K562 (cell line): ENCODE data around the gene NPHP3. TPM values are rescaled to one million over a fixed set of nuclear protein-coding genes. Genes with fewer than 3 reads are reported as not detected.

ENCODE experiments used
- ATAC-seq: fragments of 200-7000 bp; cut with Tn5 transposase; 3 replicates; pipeline ENCODE4 v1.9.1; 2020; ENCODE audit warnings: moderate library complexity
- BruUV-seq: library from RNA; stranded (reverse); fragments of 400-500 nt; replicated peaks from 2 replicates; lab custom pipeline; 2021; lab: Mats Ljungman, UMichigan
- CTCF ChIA-PET: fragments of 300-600 bp; formaldehyde crosslinking; extraction: SDS; loops from one replicate; lab custom pipeline; 2021; ENCODE audit warnings: low intra/inter-chr PET ratio; lab: Yijun Ruan, JAX
- POLR2A ChIA-PET: fragments of 300-600, 350-650 bp; sonication (Branson Sonifier 250); formaldehyde crosslinking; extraction: SDS; loops from one replicate; lab custom pipeline; 2021; ENCODE audit warnings: antibody characterized with exemption, inconsistent platforms; lab: Yijun Ruan, JAX
- DNase-seq, 4 experiments: peaks; one replicate each; pipeline versions ENCODE4 v3.0.0 to v3.0.0-alpha.2; 2011 to 2018; ENCODE audit warnings: low spot score in 3 of 4, mixed read lengths in 3 of 4; ENCODE audit errors: extremely low read depth in 1 of 4
- FAIRE-seq: peaks from 2 replicates; lab custom pipeline; 2011; peaks lifted over from hg19 to GRCh38; lab: Jason Lieb, UNC
- H2AFZ ChIP-seq: 2 replicates; pipeline ENCODE4 v1.6.0; 2011; ENCODE audit warnings: low read depth, low read length, control low read depth, inconsistent platforms
- H3K27ac ChIP-seq: fragments of 200-600 bp; 3 replicates; pipeline ENCODE4 v1.8.0; 2011; ENCODE audit warnings: low read depth, mild to moderate bottlenecking, control low read depth, inconsistent platforms, low read length, moderate library complexity, mixed read lengths; ENCODE audit errors: extremely low read depth
- H3K27me3 ChIP-seq, 2 experiments: fragments of 300-600 bp in 1 of 2; 2 replicates in 1 of 2; 3 replicates in 1 of 2; pipeline versions ENCODE4 v1.6.0 to v1.8.0; 2011; ENCODE audit warnings: inconsistent platforms in 2 of 2, low read length in 2 of 2, mild to moderate bottlenecking in 1 of 2, mixed read lengths in 1 of 2, moderate library complexity in 1 of 2; ENCODE audit not compliant: control insufficient read depth in 2 of 2, insufficient read depth in 2 of 2
- H3K36me3 ChIP-seq: fragments of 300-600 bp; 3 replicates; pipeline ENCODE4 v1.8.0; 2011; ENCODE audit warnings: mild to moderate bottlenecking, low read length, inconsistent platforms; ENCODE audit not compliant: control insufficient read depth, insufficient read depth
- H3K4me1 ChIP-seq, 2 experiments: fragments of 200-600 bp in 1 of 2; replicated peaks in 1 of 2; 2 replicates in 1 of 2; 3 replicates in 1 of 2; pipeline versions ENCODE4 v1.5.1 to v1.8.0; 2011; ENCODE audit warnings: inconsistent platforms in 2 of 2, low read length in 2 of 2, mild to moderate bottlenecking in 1 of 2, mixed read lengths in 1 of 2, moderate library complexity in 1 of 2; ENCODE audit not compliant: control insufficient read depth in 2 of 2, insufficient read depth in 2 of 2
- H3K4me2 ChIP-seq: 2 replicates; pipeline ENCODE4 v1.6.1; 2011; ENCODE audit warnings: low read length, control low read depth, inconsistent platforms, mixed read lengths; ENCODE audit not compliant: insufficient read depth
- H3K4me3 ChIP-seq: fragments of 200-600 bp; sonication (generic), shearing (Covaris generic); 2 replicates; pipeline ENCODE4 v1.5.1; 2016; ENCODE audit warnings: control low read depth, inconsistent platforms
- H3K79me2 ChIP-seq: fragments of 200-600 bp; 3 replicates; pipeline ENCODE4 v1.8.0; 2011; ENCODE audit warnings: low read length, inconsistent platforms; ENCODE audit not compliant: control insufficient read depth, insufficient read depth
- H3K9ac ChIP-seq, 2 experiments: 2 replicates each; pipeline versions ENCODE4 v1.6.0 to v1.6.1; 2011; ENCODE audit warnings: low read depth in 2 of 2, low read length in 2 of 2, control low read depth in 1 of 2, inconsistent platforms in 1 of 2, mild to moderate bottlenecking in 1 of 2, mixed read lengths in 1 of 2; ENCODE audit not compliant: insufficient read depth in 1 of 2
- H3K9me1 ChIP-seq: one replicate; pipeline ENCODE4 v1.6.0; 2011; ENCODE audit warnings: inconsistent platforms, mild to moderate bottlenecking, low read length, moderate library complexity; ENCODE audit not compliant: control insufficient read depth, insufficient read depth
- H3K9me3 ChIP-seq: replicated peaks from 2 replicates; pipeline ENCODE4 v1.5.1; 2011; ENCODE audit warnings: low read depth, low read length, inconsistent platforms; ENCODE audit not compliant: control insufficient read depth, insufficient read depth
- H4K20me1 ChIP-seq: replicated peaks from 2 replicates; pipeline ENCODE4 v1.6.1; 2011; ENCODE audit warnings: low read length, inconsistent platforms, mixed read lengths; ENCODE audit not compliant: control insufficient read depth, insufficient read depth
- BCOR ChIP-seq: fragments of 450-650 bp; IDR thresholded peaks from 2 replicates; pipeline ENCODE4 v1.6.1; 2016
- CCAR2 ChIP-seq: fragments of 200-400 bp; formaldehyde crosslinking; IDR thresholded peaks from 2 replicates; pipeline ENCODE4 v1.6.1; 2017; ENCODE audit warnings: mild to moderate bottlenecking, low read depth, low read length
- FIP1L1 ChIP-seq: fragments of 200-400 bp; formaldehyde crosslinking; IDR thresholded peaks from 2 replicates; pipeline ENCODE4 v1.6.1; 2018; ENCODE audit warnings: mild to moderate bottlenecking, low read depth, low read length; ENCODE audit not compliant: poor library complexity, severe bottlenecking
- FOSL1 ChIP-seq: fragments of 200-800 bp; sonication (Bioruptor generic); conservative IDR thresholded peaks from 2 replicates; pipeline ENCODE4 v1.6.1; 2016; ENCODE audit warnings: missing genetic modification characterization, missing compliant biosample characterization
- ILF3 ChIP-seq: fragments of 450-650 bp; IDR thresholded peaks from 2 replicates; pipeline ENCODE4 v1.6.1; 2018; ENCODE audit warnings: antibody characterized with exemption, mild to moderate bottlenecking, moderate library complexity, borderline replicate concordance
- KLF10 ChIP-seq: fragments of 250-450 bp; sonication (Bioruptor Pico); IDR thresholded peaks from 2 replicates; pipeline ENCODE4 v1.6.1; 2021; ENCODE audit warnings: matching md5 sums
- TCF7L2 ChIP-seq: fragments of 150-350 bp; IDR thresholded peaks from 2 replicates; pipeline ENCODE4 v1.6.1; 2016; ENCODE audit warnings: low read depth, mild to moderate bottlenecking, low read length, moderate library complexity
- UBTF ChIP-seq, 2 experiments: IDR thresholded peaks; 2 replicates each; pipeline ENCODE4 v1.6.1; 2012; ENCODE audit warnings: improper control_type of control experiment in 2 of 2, low read depth in 2 of 2, low read length in 2 of 2, borderline replicate concordance in 1 of 2
- ZFP91 ChIP-seq: sonication (generic); formaldehyde crosslinking; IDR thresholded peaks from 2 replicates; pipeline ENCODE4 v1.8.0; 2022; ENCODE audit warnings: mild to moderate bottlenecking, missing genetic modification reagents
- ZNF263 ChIP-seq: sonication (generic); formaldehyde crosslinking; IDR thresholded peaks from 2 replicates; pipeline ENCODE4 v1.8.0; 2022; ENCODE audit warnings: mild to moderate bottlenecking, missing genetic modification reagents, borderline replicate concordance
- WGBS: fragments of 100-300 bp; shearing (Covaris generic); methylation state at CpG from one replicate; pipeline ENCODE4 v1.1.6; 2016; ENCODE audit warnings: low coverage, mixed read lengths; ENCODE audit not compliant: insufficient coverage; ENCODE audit errors: missing lambda C conversion rate; 5-methylcytosine and 5-hydroxymethylcytosine counted together
- in situ Hi-C: fragments of 300-500 bp; cut with MboI; formaldehyde crosslinking; loops from 4 replicates; pipeline ENCODE4 v1.15.0; 2018; ENCODE audit warnings: inconsistent platforms, mixed read lengths
- intact Hi-C: fragments of 100-400 bp; cut with micrococcal nuclease; formaldehyde crosslinking; loops from 2 replicates; pipeline ENCODE4 v1.14.2; 2022
- polyA plus RNA-seq, 8 experiments: library from polyadenylated mRNA; depleted of rRNA in 4 of 8; stranded (reverse) in 5 of 8; unstranded in 3 of 8; fragments of >200 nt; fragmentation: Nextera tagmentation in 2 of 8; fragmentation: Illumina TruSeq in 1 of 8; extraction: Ambion mirVana in 2 of 8; extraction: Trizol in 1 of 8; gene quantifications; 2 replicates each; pipeline versions ENCODE4 v1.2.1 to v1.2.3, GENCODE V29; 2011 to 2014; ENCODE audit warnings: inconsistent platforms in 1 of 8, missing spikeins in 1 of 8
- total RNA-seq, 7 experiments: library from RNA; depleted of rRNA in 6 of 7; stranded (reverse); fragments of >200 nt in 6 of 7; fragmentation: Illumina TruSeq in 2 of 7; extraction: Trizol in 2 of 7; gene quantifications; 2 replicates each; pipeline versions ENCODE4 v1.2.1 to v1.2.3, GENCODE V29; 2011 to 2021; ENCODE audit warnings: low replicate concordance in 1 of 7
- TF ChIP-seq, protein P1 (sequence below): fragments of 250-450 bp; sonication (Bioruptor Pico); IDR thresholded peaks from 2 replicates; pipeline ENCODE4 v1.8.0; 2022; ENCODE audit warnings: inconsistent platforms, mild to moderate bottlenecking, moderate library complexity, borderline replicate concordance
- TF ChIP-seq, protein P2 (sequence below): sonication (generic); formaldehyde crosslinking; IDR thresholded peaks from 2 replicates; pipeline ENCODE4 v1.8.0; 2022; ENCODE audit warnings: missing genetic modification reagents, mild to moderate bottlenecking, moderate library complexity, borderline replicate concordance
- TF ChIP-seq, protein P3 (sequence below): fragments of 450-650 bp; IDR thresholded peaks from 2 replicates; pipeline ENCODE4 v1.6.1; 2016; ENCODE audit warnings: low read depth, mild to moderate bottlenecking, moderate library complexity

NPHP3 gene
- total and polyA plus RNA-seq, 9 of the 15 experiments (the other 6 are each of a cell fraction or from before 2014, with no cell fraction given), result 0.62 to 13.2 (median 5.8) TPM

DNA sequence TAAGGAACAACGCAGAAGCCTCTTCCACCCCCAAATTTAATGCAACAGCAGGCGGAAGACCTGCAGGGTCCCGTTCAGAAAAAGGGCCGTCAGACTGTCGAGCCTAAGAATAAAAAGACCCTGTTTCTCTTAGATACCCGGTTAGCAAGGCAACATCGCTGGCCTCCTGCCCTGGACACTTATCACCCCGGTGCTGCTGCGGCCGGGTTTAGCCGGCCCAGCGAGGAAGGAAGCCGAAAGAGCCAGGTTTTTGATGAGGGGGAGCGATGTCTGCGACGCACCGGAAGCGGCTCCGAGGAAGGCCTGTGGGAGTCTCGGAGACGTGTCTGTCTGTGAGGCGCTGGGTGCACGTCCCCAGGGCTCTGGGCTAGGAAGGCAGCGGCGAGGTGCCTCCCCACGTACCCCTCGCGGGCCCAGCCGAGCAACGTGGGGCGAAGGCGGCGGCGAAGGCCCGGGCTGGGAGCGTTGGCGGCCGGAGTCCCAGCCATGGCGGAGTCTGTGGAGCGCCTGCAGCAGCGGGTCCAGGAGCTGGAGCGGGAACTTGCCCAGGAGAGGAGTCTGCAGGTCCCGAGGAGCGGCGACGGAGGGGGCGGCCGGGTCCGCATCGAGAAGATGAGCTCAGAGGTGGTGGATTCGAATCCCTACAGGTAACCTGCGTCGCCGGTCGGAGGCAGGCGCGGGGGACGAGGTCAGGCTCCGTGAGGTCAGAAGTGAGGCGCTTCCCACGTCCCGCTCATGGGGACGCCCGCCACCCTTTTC lies 62.0 kb downstream of the NPHP3 start, which contains the start of gene UBA5:
Gene UBA5 (plus strand): TSS at position 278 of the 759 bp plus-strand sequence. CDS start 209 bp downstream, at position 487.
- WGBS, result 0% methylated on average over 20 of the region's 64 CpGs
- Histone ChIP-seq H3K27ac (peak within 1 kb of the TSS; percentile 91), H3K9ac (peak within 1 kb of the TSS; percentile 90 to 98), H4K20me1 (no peaks in the 10 kb centered on the region), H2AFZ (peak within 1 kb of the TSS; percentile 99), H3K4me2 (peak within 1 kb of the TSS; percentile 93), H3K9me1 (no peaks in the 10 kb centered on the region), H3K4me1 (peaks cover 0 to 9% of the 10 kb centered on the region in 2 experiments; a peak in 4 of 5 replicates), H3K27me3 (no peaks in the 10 kb centered on the region), H3K4me3 (peak within 1 kb of the TSS; percentile 91), H3K9me3 (no peaks in the 10 kb centered on the region), H3K79me2 (peaks cover 59% of the 10 kb centered on the region), H3K36me3 (peaks cover 8% of the 10 kb centered on the region; the same call in 2 of the 3 replicates)
- ChIA-PET POLR2A (interaction anchor here (0.9 to 1.5 kb wide), 2 partner anchors 15 to 17 kb away, joined by 3 to 4 read pairs; no protein-coding TSS in a partner anchor), CTCF (no interaction called here)
- peak; percentile 86 for ATAC-seq
- intact Hi-C loops (no loop called here), in situ Hi-C loops (no loop called here)
- FAIRE-seq, result no peak
- peak; percentile 54 to 75 (median 64) for DNase-seq
- BruUV-seq, result no TSS peak
- TF ChIP-seq, protein P1, sequence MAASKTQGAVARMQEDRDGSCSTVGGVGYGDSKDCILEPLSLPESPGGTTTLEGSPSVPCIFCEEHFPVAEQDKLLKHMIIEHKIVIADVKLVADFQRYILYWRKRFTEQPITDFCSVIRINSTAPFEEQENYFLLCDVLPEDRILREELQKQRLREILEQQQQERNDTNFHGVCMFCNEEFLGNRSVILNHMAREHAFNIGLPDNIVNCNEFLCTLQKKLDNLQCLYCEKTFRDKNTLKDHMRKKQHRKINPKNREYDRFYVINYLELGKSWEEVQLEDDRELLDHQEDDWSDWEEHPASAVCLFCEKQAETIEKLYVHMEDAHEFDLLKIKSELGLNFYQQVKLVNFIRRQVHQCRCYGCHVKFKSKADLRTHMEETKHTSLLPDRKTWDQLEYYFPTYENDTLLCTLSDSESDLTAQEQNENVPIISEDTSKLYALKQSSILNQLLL, result no peak
- no peak for TF ChIP-seq CCAR2
- no peak for TF ChIP-seq FOSL1
- TF ChIP-seq ILF3, result no peak
- TF ChIP-seq ZFP91, result no peak
- no peak for TF ChIP-seq ZNF263 (CRISPR knock-in tag)
- TF ChIP-seq FIP1L1, result no peak
- TF ChIP-seq BCOR, result no peak
- no peak for TF ChIP-seq KLF10 (CRISPR knock-in tag)
- TF ChIP-seq, protein P2, sequence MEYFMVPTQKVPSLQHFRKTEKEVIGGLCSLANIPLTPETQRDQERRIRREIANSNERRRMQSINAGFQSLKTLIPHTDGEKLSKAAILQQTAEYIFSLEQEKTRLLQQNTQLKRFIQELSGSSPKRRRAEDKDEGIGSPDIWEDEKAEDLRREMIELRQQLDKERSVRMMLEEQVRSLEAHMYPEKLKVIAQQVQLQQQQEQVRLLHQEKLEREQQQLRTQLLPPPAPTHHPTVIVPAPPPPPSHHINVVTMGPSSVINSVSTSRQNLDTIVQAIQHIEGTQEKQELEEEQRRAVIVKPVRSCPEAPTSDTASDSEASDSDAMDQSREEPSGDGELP, result no peak
- TF ChIP-seq TCF7L2, result no peak
- TF ChIP-seq, protein P3, sequence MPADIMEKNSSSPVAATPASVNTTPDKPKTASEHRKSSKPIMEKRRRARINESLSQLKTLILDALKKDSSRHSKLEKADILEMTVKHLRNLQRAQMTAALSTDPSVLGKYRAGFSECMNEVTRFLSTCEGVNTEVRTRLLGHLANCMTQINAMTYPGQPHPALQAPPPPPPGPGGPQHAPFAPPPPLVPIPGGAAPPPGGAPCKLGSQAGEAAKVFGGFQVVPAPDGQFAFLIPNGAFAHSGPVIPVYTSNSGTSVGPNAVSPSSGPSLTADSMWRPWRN, result no peak
- TF ChIP-seq UBTF (IDR thresholded peaks at IDR 0.05; ENCODE audit: borderline replicate concordance in 1 of 2, low read depth in 2 of 2, low read length in 2 of 2), result peak; percentile 91 to 96
